Astrocyte (in vitro differentiated cells and primary cell): ENCODE measurements around the gene CMSS1. TPM values are rescaled to one million over a fixed set of nuclear protein-coding genes. Genes with fewer than 3 reads are reported as not detected.

Source experiments
- DNase-seq: peaks from one replicate; pipeline ENCODE4 v3.0.0-alpha.2; 2010; ENCODE audit warnings: low read depth
- FAIRE-seq: peaks from 2 replicates; lab custom pipeline; 2011; peaks lifted over from hg19 to GRCh38; lab: Jason Lieb, UNC
- H2AFZ ChIP-seq: 2 replicates; pipeline ENCODE4 v1.6.0; 2012; ENCODE audit warnings: low read depth, low read length, inconsistent platforms
- H3K27ac ChIP-seq: 2 replicates; pipeline ENCODE4 v1.5.1; 2011; ENCODE audit warnings: low read depth, low read length, inconsistent platforms
- H3K27me3 ChIP-seq: 2 replicates; pipeline ENCODE4 v1.6.0; 2011; ENCODE audit warnings: low read length, inconsistent platforms; ENCODE audit not compliant: insufficient read depth
- H3K36me3 ChIP-seq: 2 replicates; pipeline ENCODE4 v1.5.1; 2011; ENCODE audit warnings: low read length, inconsistent platforms; ENCODE audit not compliant: insufficient read depth
- H3K4me1 ChIP-seq: 2 replicates; pipeline ENCODE4 v1.5.1; 2011; ENCODE audit warnings: low read length, inconsistent platforms; ENCODE audit not compliant: insufficient read depth
- H3K4me2 ChIP-seq: 2 replicates; pipeline ENCODE4 v1.6.0; 2012; ENCODE audit warnings: low read length, inconsistent platforms
- H3K4me3 ChIP-seq: 2 replicates; pipeline ENCODE4 v1.5.1; 2011; ENCODE audit warnings: low read depth, mild to moderate bottlenecking, low read length, inconsistent platforms; ENCODE audit not compliant: insufficient read depth
- H3K79me2 ChIP-seq: 2 replicates; pipeline ENCODE4 v1.6.0; 2012; ENCODE audit warnings: mild to moderate bottlenecking, low read length, inconsistent platforms; ENCODE audit not compliant: insufficient read depth
- H3K9ac ChIP-seq: 2 replicates; pipeline ENCODE4 v1.6.0; 2012; ENCODE audit warnings: mild to moderate bottlenecking, low read length, inconsistent platforms
- H3K9me3 ChIP-seq: 2 replicates; pipeline ENCODE4 v1.5.1; 2012; ENCODE audit warnings: low read depth, mild to moderate bottlenecking, low read length, inconsistent platforms; ENCODE audit not compliant: insufficient read depth
- H4K20me1 ChIP-seq: 2 replicates; pipeline ENCODE4 v1.6.0; 2012; ENCODE audit warnings: low read length, inconsistent platforms; ENCODE audit not compliant: insufficient read depth
- H3K27ac Mint-ChIP-seq: one replicate; pipeline ENCODE4 v1.8.0; 2021; ENCODE audit warnings: mild to moderate bottlenecking, mixed read lengths; ENCODE audit not compliant: unreplicated experiment
- H3K27me3 Mint-ChIP-seq: one replicate; pipeline ENCODE4 v1.8.0; 2021; ENCODE audit warnings: low read depth, mixed read lengths; ENCODE audit not compliant: unreplicated experiment
- H3K36me3 Mint-ChIP-seq: one replicate; pipeline ENCODE4 v1.8.0; 2021; ENCODE audit warnings: low read depth, mixed read lengths; ENCODE audit not compliant: unreplicated experiment
- H3K4me1 Mint-ChIP-seq: one replicate; pipeline ENCODE4 v1.8.0; 2021; ENCODE audit warnings: low read depth, mixed read lengths; ENCODE audit not compliant: unreplicated experiment
- H3K4me3 Mint-ChIP-seq: one replicate; pipeline ENCODE4 v1.8.0; 2021; ENCODE audit warnings: mild to moderate bottlenecking, moderate library complexity, mixed read lengths; ENCODE audit not compliant: unreplicated experiment
- H3K9me3 Mint-ChIP-seq: one replicate; pipeline ENCODE4 v1.8.0; 2021; ENCODE audit warnings: mild to moderate bottlenecking, mixed read lengths; ENCODE audit not compliant: unreplicated experiment
- EZH2 ChIP-seq: IDR thresholded peaks from 2 replicates; pipeline ENCODE4 v1.6.1; 2012; ENCODE audit warnings: mild to moderate bottlenecking, low read length, inconsistent platforms; ENCODE audit not compliant: insufficient read depth
- total RNA-seq: library from RNA; stranded (reverse); gene quantifications from 2 replicates; pipeline ENCODE4 v1.2.1, GENCODE V29; 2021
- TF ChIP-seq, protein P1 (sequence below): IDR thresholded peaks from 2 replicates; pipeline ENCODE4 v1.5.1; 2011; ENCODE audit warnings: low read depth, mild to moderate bottlenecking, inconsistent platforms, low read length, moderate library complexity; ENCODE audit not compliant: insufficient read depth

Gene CMSS1
- total RNA-seq, 1 donor from 2014 or later = 12.5 TPM

GRCh38 chr3:99823723-99824711 is 6.4 kb downstream of the CMSS1 start:
- H3K4me1 ChIP-seq = peaks cover 7% of the 10 kb centered on the region
- no peak overlapping the region for H3K4me3 ChIP-seq
- no peaks in the 10 kb centered on the region for H3K36me3 ChIP-seq
- H3K79me2 ChIP-seq = peaks cover 57% of the 10 kb centered on the region
- Mint-ChIP-seq H3K36me3 (peaks cover 5% of the 10 kb centered on the region), H3K27me3 (no peaks in the 10 kb centered on the region), H3K4me3 (no peak overlapping the region), H3K9me3 (no peaks in the 10 kb centered on the region), H3K4me1 (peaks cover 22% of the 10 kb centered on the region), H3K27ac (peak overlapping the region; percentile 76)
- H2AFZ ChIP-seq = no peak overlapping the region
- no peak overlapping the region for H3K9ac ChIP-seq
- FAIRE-seq (no peak), DNase-seq (no peak)
- H3K9me3 ChIP-seq = no peaks in the 10 kb centered on the region
- H4K20me1 ChIP-seq = peaks cover 8% of the 10 kb centered on the region
- no peak overlapping the region for H3K4me2 ChIP-seq
- H3K27me3 ChIP-seq = no peaks in the 10 kb centered on the region
- H3K27ac ChIP-seq = no peak overlapping the region
- TF ChIP-seq EZH2 = no peak
- TF ChIP-seq, protein P1, sequence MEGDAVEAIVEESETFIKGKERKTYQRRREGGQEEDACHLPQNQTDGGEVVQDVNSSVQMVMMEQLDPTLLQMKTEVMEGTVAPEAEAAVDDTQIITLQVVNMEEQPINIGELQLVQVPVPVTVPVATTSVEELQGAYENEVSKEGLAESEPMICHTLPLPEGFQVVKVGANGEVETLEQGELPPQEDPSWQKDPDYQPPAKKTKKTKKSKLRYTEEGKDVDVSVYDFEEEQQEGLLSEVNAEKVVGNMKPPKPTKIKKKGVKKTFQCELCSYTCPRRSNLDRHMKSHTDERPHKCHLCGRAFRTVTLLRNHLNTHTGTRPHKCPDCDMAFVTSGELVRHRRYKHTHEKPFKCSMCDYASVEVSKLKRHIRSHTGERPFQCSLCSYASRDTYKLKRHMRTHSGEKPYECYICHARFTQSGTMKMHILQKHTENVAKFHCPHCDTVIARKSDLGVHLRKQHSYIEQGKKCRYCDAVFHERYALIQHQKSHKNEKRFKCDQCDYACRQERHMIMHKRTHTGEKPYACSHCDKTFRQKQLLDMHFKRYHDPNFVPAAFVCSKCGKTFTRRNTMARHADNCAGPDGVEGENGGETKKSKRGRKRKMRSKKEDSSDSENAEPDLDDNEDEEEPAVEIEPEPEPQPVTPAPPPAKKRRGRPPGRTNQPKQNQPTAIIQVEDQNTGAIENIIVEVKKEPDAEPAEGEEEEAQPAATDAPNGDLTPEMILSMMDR = no peak

DNA sequence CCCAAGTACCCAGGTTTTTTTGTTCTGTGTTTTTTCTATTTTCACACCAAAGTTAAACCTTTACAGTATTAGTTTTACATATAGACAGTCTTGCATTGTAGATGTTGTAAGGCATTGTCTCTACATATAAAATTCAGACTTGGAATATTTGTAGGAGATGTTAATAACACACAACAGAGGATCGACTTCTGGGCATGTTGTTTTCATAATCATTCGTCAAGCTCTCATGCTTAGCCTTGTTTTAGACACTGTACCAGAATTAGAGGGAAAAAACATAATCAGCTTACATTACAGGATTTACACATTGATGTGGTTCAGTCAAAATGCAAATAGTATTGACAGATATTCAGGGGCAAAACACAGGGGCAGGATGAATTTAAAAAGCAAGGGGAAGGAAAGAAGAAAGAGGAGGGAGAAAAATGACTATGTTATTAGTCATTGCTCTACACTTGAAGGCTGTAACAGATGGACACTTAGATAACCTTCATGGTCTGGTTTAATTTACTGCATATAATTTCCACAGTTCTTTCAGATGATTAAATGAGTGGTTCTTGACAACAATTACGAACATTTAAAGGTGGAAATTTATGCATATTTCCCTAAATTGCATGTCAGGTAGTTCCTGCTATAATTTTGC is 7.5 kb downstream of the CMSS1 start:
- Histone ChIP-seq H3K36me3 (no peaks in the 10 kb centered on the region), H3K4me1 (peaks cover 7% of the 10 kb centered on the region), H4K20me1 (peaks cover 8% of the 10 kb centered on the region), H3K4me2 (peak overlapping the region; percentile 56), H2AFZ (no peak overlapping the region), H3K27me3 (no peaks in the 10 kb centered on the region), H3K9me3 (no peaks in the 10 kb centered on the region), H3K27ac (no peak overlapping the region), H3K79me2 (peaks cover 60% of the 10 kb centered on the region), H3K4me3 (no peak overlapping the region), H3K9ac (no peak overlapping the region)
- no peaks in the 10 kb centered on the region for H3K27me3 Mint-ChIP-seq
- H3K4me1 Mint-ChIP-seq = peaks cover 21% of the 10 kb centered on the region
- H3K4me3 Mint-ChIP-seq = no peak overlapping the region
- FAIRE-seq (peak; percentile 70), DNase-seq (peak; percentile 55)
- peaks cover 5% of the 10 kb centered on the region for H3K36me3 Mint-ChIP-seq
- H3K9me3 Mint-ChIP-seq = no peaks in the 10 kb centered on the region
- no peak for TF ChIP-seq EZH2
- TF ChIP-seq, protein P1 = no peak
- peak overlapping the region; percentile 7 for H3K27ac Mint-ChIP-seq
